Measurements from ENCODE around the gene ZNF264.
"Not testable (repeated sequence)": the region's sequence is repeated elsewhere in the genome, so short reads cannot be mapped to it uniquely, and the experiment has no call there.

Gene ZNF264

GRCh38 chr19:57191141-57192076 is at the start of gene ZNF264:
Gene ZNF264, plus strand, starts transcription at chr19:57191500. Its CDS starts 414 bp downstream, at chr19:57191914.
- DNase-seq (ENCODE audit: extremely low read depth in 1 of 2, low read depth in 1 of 2), result peak; percentile 63 to 85

- DNase-seq (ENCODE audit: extremely low read depth in 1 of 2, low read depth in 1 of 2), result no peak
Measured at GRCh38 chr19:57141699-57142098, 49.6 kb upstream of the ZNF264 start.

GRCh38 chr19:57152921-57153320 is 38.4 kb upstream of the ZNF264 start:
- DNase-seq (ENCODE audit: extremely low read depth in 1 of 2, low read depth in 1 of 2), result no peak

GRCh38 chr19:57161985-57162539 is 29.2 kb upstream of the ZNF264 start:
- DNase-seq (ENCODE audit: extremely low read depth in 1 of 2, low read depth in 1 of 2), result no peak

- DNase-seq (ENCODE audit: extremely low read depth in 1 of 2, low read depth in 1 of 2), result no peak
Measured at GRCh38 chr19:57165846-57166245, 25.5 kb upstream of the ZNF264 start.

- DNase-seq (ENCODE audit: extremely low read depth in 1 of 2, low read depth in 1 of 2), result no peak
Measured at GRCh38 chr19:57167385-57167784, 23.9 kb upstream of the ZNF264 start, which contains the start of gene DUXA. Gene DUXA, minus strand, starts transcription at chr19:57167485. Its CDS starts 42 bp downstream, at chr19:57167443.

GRCh38 chr19:57171551-57172081 is 19.7 kb upstream of the ZNF264 start:
- DNase-seq (ENCODE audit: extremely low read depth in 1 of 2, low read depth in 1 of 2), result peak in 1 of 2 donors; percentile 11

GRCh38 chr19:57190301-57190700 is 999 bp upstream of the ZNF264 start:
- DNase-seq (ENCODE audit: extremely low read depth in 1 of 2, low read depth in 1 of 2), result no peak

GRCh38 chr19:57192077-57192420 is 749 bp downstream of the ZNF264 start:
- no peak for DNase-seq (ENCODE audit: extremely low read depth in 1 of 2, low read depth in 1 of 2)

- no peak for DNase-seq (ENCODE audit: extremely low read depth in 1 of 2, low read depth in 1 of 2)
Measured at GRCh38 chr19:57192993-57193392, 1.7 kb downstream of the ZNF264 start.

GRCh38 chr19:57197874-57198273 is 6.6 kb downstream of the ZNF264 start:
- not testable (repeated sequence) for DNase-seq (ENCODE audit: extremely low read depth in 1 of 2, low read depth in 1 of 2)

GRCh38 chr19:57202160-57202559 is 10.9 kb downstream of the ZNF264 start:
- DNase-seq (ENCODE audit: extremely low read depth in 1 of 2, low read depth in 1 of 2), result no peak

GRCh38 chr19:57210381-57210780 is 19.1 kb downstream of the ZNF264 start:
- DNase-seq (ENCODE audit: extremely low read depth in 1 of 2, low read depth in 1 of 2), result no peak

- DNase-seq (ENCODE audit: extremely low read depth in 1 of 2, low read depth in 1 of 2), result no peak
Measured at GRCh38 chr19:57212109-57212508, 20.8 kb downstream of the ZNF264 start.

- DNase-seq (ENCODE audit: extremely low read depth in 1 of 2, low read depth in 1 of 2), result no peak
Measured at GRCh38 chr19:57227502-57227901, 36.2 kb downstream of the ZNF264 start.

GRCh38 chr19:57231686-57232085 is 40.4 kb downstream of the ZNF264 start:
- no peak for DNase-seq (ENCODE audit: extremely low read depth in 1 of 2, low read depth in 1 of 2)

- DNase-seq (ENCODE audit: extremely low read depth in 1 of 2, low read depth in 1 of 2), result no peak
Measured at GRCh38 chr19:57233207-57233606, 41.9 kb downstream of the ZNF264 start.

GRCh38 chr19:57239982-57240310 is 48.6 kb downstream of the ZNF264 start:
- no peak for DNase-seq (ENCODE audit: extremely low read depth in 1 of 2, low read depth in 1 of 2)

GRCh38 chr19:57240311-57241090 is 49.2 kb downstream of the ZNF264 start, which contains the start of gene ZNF805:
Gene ZNF805, plus strand, starts transcription at chr19:57240632. Its CDS starts 260 bp downstream, at chr19:57240892.
- DNase-seq (ENCODE audit: extremely low read depth in 1 of 2, low read depth in 1 of 2), result peak; percentile 92 to 93

GRCh38 chr19:57241176-57241575 is 49.9 kb downstream of the ZNF264 start:
- no peak for DNase-seq (ENCODE audit: extremely low read depth in 1 of 2, low read depth in 1 of 2)

GRCh38 chr19:57242821-57243220 is 51.5 kb downstream of the ZNF264 start:
- no peak for DNase-seq (ENCODE audit: extremely low read depth in 1 of 2, low read depth in 1 of 2)
